GM21528 (cell line): ENCODE results near the gene CES3.
A peak's percentile ranks its signal among the peaks of the same experiment; 100 is the strongest.
"Not testable (repeated sequence)": the region's sequence is repeated elsewhere in the genome, so short reads cannot be mapped to it uniquely, and the experiment has no call there.

Experiments
- ATAC-seq: cut with Tn5 transposase; IDR thresholded peaks from one replicate; pipeline ENCODE4 v1.9.1; 2021; ENCODE audit warnings: mild to moderate bottlenecking, moderate library complexity; ENCODE audit not compliant: unreplicated experiment, low FRiP score

CES3 gene

DNA sequence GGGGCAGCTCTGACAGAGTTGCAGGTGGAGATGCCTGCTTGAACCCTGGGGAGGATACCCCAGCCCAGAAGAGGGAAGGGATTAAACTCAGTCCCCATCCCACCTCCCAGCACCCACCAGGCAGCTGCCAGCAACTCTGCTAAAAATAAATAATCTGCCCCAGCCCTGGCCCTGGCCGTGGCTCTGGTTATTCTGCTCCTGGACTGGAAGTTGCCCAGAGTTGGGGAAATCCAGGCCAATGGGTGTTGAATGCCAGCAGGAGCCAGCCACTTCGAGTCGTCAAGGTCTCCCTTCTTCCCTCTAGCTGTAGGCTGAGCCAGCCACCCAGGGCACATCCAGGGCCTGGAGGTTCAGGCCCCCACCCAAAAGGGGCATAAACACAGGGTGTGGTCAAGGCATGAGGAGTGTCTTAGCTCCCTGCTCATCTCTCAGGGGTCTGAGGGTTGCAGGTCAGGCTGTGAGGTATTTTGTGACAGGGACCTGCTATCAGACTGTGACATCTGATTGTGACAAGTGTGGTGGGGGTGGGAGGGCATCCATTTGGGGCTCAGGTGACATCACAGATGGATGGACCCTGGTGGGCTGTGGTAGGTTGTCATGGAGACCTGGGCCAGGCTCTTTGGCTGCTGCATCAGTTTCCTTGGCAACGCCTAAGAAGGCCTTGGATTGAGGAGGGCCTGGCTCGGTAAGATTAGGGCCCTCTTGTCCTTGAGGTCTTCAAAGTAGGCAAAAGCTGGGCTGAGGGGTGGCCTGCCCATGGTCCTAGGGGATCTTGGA lies 34.7 kb upstream of the CES3 start:
- no peak for ATAC-seq

DNA sequence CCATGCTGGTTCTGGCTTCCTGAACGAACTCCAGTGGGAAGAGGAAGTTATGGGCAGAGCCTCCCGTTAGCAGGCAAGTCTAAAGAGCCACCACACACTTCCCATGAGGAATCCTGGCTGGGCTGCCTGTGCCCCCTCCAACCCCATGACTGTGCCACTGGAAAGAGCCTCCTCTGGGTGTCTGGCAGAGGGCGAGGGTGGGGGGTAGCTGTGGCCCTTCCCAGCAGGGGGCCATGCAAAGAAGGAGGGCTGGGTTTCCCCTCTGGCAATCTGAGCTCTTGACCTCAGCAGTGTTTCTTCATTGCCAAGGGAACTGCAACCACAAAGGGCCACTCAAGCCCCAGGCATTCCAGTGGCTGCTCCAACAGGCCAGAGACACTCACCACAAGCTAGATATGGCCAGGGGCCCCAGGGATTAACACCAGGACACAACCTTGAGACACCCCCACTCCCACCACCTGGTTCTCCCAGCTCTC lies 34.1 kb upstream of the CES3 start:
- ATAC-seq = no peak

GRCh38 chr16:66927918-66928649 lies 33.0 kb upstream of the CES3 start:
- ATAC-seq = no peak

- no peak for ATAC-seq
Observed at GRCh38 chr16:66928702-66929388, 32.2 kb upstream of the CES3 start.

- no peak for ATAC-seq
Observed at GRCh38 chr16:66930189-66930588, 30.9 kb upstream of the CES3 start.

- no peak for ATAC-seq
Observed at GRCh38 chr16:66931665-66932064, 29.4 kb upstream of the CES3 start.

DNA sequence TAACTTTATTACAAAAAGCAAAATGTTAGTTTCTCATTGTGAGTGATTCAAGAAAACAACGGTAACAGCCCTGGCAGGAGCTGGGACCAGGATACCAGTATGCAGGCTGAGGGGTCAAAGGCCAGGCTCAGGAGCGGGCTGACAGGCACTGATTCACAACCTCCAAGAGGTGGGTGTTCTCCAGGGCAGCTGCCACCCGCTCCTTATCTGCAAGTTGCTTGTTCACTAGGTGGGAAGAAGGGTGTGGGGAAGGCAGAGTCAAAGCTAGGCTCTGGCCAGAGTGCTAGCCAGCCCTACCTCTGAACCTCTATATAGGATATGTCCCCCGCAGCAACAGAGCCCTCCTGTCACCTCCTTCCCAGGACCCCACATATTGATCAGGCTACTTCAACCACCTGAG lies 29.0 kb upstream of the CES3 start:
- ATAC-seq = no peak

- ATAC-seq = peak; percentile 19
Observed at GRCh38 chr16:66933776-66934137, 27.3 kb upstream of the CES3 start.

GRCh38 chr16:66934138-66934838 lies 26.8 kb upstream of the CES3 start, which contains the start of gene CIAO2B:
Gene CIAO2B, minus strand, starts transcription at chr16:66934402. Its CDS starts 38 bp downstream, at chr16:66934364.
- peak; percentile 64 for ATAC-seq

DNA sequence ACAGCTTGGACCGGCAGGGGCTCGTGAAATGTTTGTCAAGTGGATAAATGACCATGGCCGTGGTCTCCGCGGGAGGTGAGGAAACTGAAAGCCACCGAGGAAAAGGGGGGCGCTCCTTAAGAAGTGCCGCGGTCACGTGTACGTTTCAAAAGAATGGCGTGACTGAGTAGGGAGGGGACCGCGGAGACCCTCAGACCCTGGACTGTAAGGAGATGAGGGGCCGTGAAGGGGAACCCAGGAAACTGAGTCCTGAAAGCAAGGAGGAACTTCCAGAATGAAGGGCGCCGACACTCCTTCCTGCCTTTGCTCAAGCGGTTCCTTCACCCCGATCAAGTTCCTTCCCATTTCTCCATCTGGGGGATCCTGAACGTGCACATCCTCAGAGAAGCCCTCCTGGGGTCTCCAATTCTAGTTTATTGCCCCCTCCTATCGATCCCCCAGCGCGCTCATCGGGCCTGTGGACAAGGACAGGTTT lies 26.2 kb upstream of the CES3 start:
- not testable (repeated sequence) for ATAC-seq

DNA sequence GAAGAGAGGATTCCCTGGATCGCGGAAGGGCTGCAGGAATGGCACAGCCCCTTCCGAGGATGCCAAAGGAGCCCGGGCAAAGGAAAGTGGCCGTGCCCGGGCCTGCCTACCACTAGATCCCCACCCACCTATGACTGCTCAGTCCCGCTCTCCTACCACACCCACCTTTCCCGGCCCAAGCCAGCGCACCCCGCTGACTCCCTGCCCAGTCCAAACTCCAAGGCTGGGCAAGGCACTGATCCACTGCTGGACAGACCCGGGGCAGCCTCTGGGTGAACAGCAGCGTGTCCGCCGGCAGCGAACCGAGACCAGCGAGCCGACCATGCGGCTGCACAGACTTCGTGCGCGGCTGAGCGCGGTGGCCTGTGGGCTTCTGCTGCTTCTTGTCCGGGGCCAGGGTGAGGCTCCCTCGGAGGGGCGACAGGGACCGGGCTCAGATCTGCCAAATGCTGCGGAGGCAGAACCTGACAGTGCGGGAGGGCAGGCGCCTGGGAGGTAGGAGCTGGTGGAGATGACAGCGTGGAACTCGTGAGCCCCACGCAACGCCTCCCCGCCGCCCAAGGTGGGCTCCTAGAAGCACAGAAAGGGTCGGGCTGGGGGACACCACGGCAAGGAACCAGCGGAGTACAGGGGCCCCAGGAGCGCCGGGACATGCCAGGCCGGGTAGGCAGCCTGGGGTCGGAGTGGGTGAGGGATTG lies 25.6 kb upstream of the CES3 start, which contains the start of gene CES2:
TSS of gene CES2 (plus strand) at position 203 of the 698 bp plus-strand sequence. CDS start at position 323, 120 bp downstream.
- ATAC-seq = no peak

DNA sequence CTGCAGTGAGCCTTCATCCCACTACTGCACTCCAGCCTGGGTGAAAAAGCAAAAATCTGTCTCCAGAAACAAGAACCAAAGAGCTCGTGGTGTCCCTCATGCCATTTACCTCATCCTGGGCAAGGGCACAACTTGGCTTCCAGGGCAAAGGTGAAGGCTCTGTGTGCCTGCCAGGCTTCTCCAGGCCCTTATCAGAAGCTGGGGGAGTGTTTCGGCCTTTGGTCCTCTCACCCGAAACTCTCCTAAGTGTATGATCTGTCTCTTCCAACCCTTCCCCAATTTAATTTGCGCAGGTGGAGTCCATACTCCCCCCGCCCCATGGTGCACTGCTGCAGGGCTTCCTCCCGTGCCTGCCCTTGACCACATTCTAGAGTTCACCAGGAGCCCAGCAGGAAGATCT lies 24.6 kb upstream of the CES3 start:
- ATAC-seq = no peak

DNA sequence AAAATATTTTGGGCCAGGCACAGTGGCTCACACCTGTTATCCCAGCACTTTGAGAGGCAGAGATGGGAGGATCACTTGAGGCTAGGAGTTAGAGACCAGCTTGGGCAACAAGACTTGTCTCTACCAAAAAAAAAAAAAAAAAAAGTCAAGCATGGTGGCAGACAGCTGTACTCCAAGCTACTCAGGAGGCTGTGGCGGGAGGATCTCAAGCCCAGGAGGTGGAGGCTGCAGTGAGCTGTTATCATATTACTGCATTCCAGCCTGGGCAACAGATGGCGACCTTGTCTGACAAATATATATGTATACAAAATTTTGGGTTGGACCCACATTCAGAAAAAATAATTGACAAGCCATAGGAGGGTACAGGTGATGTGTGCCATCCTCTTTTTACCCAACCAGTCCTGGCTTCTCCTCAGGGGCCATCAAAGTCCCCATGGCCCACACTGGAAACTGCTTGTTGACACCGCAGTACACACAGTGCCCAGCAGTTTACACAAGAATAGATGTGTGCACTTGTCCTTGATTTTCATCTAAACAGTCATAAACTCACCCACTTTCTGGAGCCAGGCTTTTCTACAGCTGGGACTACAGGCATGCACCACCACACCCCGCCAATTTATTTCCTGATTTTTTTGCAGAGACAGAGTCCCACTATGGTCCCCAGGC lies 24.0 kb upstream of the CES3 start:
- no peak for ATAC-seq

DNA sequence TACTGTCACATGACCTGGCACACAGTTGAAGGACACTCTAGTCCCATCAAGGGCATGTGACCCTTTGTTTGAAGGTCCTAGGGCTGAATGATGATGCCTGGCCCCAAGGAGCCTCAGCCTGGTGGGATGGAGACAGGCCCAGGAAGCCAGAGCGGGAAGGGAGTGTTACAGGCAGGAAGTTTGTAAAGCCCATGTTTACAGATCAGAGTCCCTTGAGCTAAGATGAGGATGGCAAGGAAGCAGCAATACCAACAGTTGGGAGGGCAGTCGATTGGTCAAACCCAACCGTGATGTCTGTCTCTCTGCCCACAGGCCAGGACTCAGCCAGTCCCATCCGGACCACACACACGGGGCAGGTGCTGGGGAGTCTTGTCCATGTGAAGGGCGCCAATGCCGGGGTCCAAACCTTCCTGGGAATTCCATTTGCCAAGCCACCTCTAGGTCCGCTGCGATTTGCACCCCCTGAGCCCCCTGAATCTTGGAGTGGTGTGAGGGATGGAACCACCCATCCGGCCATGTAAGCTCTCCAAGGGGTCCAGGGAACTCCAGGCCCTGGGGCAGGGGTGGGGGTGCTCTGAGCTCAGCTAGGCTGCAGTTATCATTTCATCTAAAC lies 23.2 kb upstream of the CES3 start:
- no peak for ATAC-seq

- ATAC-seq = no peak
Observed at GRCh38 chr16:66939366-66939765, 21.7 kb upstream of the CES3 start.

GRCh38 chr16:66940236-66940635 lies 20.8 kb upstream of the CES3 start:
- ATAC-seq = no peak

DNA sequence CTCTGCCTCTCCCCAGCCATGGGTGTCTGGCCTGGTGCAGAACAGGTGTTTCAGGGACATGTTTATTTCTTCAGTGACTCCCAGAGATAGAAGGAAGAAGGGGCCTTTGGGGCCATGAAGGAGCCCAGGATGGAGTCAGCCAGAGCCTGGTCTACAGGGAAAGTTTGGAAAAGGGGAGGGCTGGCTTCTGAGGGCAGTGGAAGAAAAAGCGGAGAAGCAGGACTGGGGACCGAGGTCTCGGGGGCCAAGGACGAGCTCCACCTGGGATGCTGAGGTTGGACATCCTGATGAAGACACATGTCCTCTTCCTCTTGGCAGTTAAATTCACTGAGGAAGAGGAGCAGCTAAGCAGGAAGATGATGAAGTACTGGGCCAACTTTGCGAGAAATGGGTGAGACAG lies 18.1 kb upstream of the CES3 start:
- ATAC-seq = no peak

- no peak for ATAC-seq
Observed at GRCh38 chr16:66943426-66944053, 17.5 kb upstream of the CES3 start.
